Left lung (tissue), 10 donors: ENCODE results near the gene GCNT1. TPM values are rescaled to one million over a fixed set of nuclear protein-coding genes. Genes with fewer than 3 reads are reported as not detected.

ENCODE experiments used
- ATAC-seq: fragments of 200-7000 bp; cut with Tn5 transposase; one replicate; pipeline ENCODE4 v1.9.1; 2020; ENCODE audit warnings: moderate library complexity
- DNase-seq, 4 donors: peaks; one replicate each; pipeline ENCODE4 v3.0.0-alpha.2; 2013 to 2020
- H3K27ac ChIP-seq, 2 donors: fragments of 200-600 bp; sonication (generic) in 1 of 2; one replicate each; pipeline versions ENCODE4 v1.5.0 to v1.8.0; 2020 to 2021
- H3K27me3 ChIP-seq, 2 donors: fragments of 200-600 bp; sonication (generic) in 1 of 2; one replicate each; pipeline versions ENCODE4 v1.5.0 to v1.8.0; 2020 to 2021
- H3K36me3 ChIP-seq, 2 donors: fragments of 200-600 bp; sonication (generic) in 1 of 2; one replicate each; pipeline versions ENCODE4 v1.5.0 to v1.8.0; 2020 to 2021
- H3K4me1 ChIP-seq, 2 donors: fragments of 200-600 bp; one replicate each; pipeline ENCODE4 v1.8.0; 2021
- H3K4me3 ChIP-seq, 2 donors: fragments of 200-600 bp; sonication (generic) in 1 of 2; one replicate each; pipeline versions ENCODE4 v1.5.0 to v1.8.0; 2020 to 2021; ENCODE audit warnings: mild to moderate bottlenecking in 1 of 2
- H3K9me3 ChIP-seq, 2 donors: fragments of 200-600 bp; sonication (generic) in 1 of 2; one replicate each; pipeline versions ENCODE4 v1.5.0 to v1.8.0; 2020 to 2021
- intact Hi-C, 2 donors: fragments of 100-400 bp; cut with DNase I; formaldehyde crosslinking; loops; one replicate each; pipeline versions ENCODE4 v1.11.2 to v1.14.2; 2022
- polyA plus RNA-seq, 6 donors: library from polyadenylated mRNA; unstranded; fragments of 120-200 nt; gene quantifications; one replicate each; pipeline ENCODE4 v1.2.1, GENCODE V29; 2013; ENCODE audit not compliant: insufficient read length in 6 of 6
- total RNA-seq, 2 donors: library from RNA; stranded (reverse); fragmentation: NEBNext Ultra II Directional; extraction: Animal tissue kit (Norgen Biotek cat#: 25700); gene quantifications; one replicate each; pipeline ENCODE4 v1.2.1, GENCODE V29; 2021
- TF ChIP-seq, protein P1 (sequence below), 2 donors: fragments of 200-600 bp; sonication (generic) in 1 of 2; IDR thresholded peaks; one replicate each; pipeline versions ENCODE4 v1.5.0 to v1.8.0; 2021; ENCODE audit warnings: antibody characterized with exemption in 2 of 2
- donor health status: DM: no; HTN: yes; CAD: no.
- donor health status: DM: no; HTN: no; CAD: no.

GCNT1 gene
- total and polyA plus RNA-seq, 8 donors, result 4.6 to 17.0 (median 5.7) TPM

- Histone ChIP-seq H3K4me1 (no peaks in the 10 kb centered on the region), H3K9me3 (peaks cover 0 to 10% of the 10 kb centered on the region in 2 donors), H3K27ac (no peak overlapping the region), H3K36me3 (no peaks in the 10 kb centered on the region), H3K27me3 (no peaks in the 10 kb centered on the region), H3K4me3 (no peak overlapping the region)
- no peak for DNase-seq
- ATAC-seq, result no peak
- intact Hi-C loops, result no loop called here
- TF ChIP-seq, protein P1, sequence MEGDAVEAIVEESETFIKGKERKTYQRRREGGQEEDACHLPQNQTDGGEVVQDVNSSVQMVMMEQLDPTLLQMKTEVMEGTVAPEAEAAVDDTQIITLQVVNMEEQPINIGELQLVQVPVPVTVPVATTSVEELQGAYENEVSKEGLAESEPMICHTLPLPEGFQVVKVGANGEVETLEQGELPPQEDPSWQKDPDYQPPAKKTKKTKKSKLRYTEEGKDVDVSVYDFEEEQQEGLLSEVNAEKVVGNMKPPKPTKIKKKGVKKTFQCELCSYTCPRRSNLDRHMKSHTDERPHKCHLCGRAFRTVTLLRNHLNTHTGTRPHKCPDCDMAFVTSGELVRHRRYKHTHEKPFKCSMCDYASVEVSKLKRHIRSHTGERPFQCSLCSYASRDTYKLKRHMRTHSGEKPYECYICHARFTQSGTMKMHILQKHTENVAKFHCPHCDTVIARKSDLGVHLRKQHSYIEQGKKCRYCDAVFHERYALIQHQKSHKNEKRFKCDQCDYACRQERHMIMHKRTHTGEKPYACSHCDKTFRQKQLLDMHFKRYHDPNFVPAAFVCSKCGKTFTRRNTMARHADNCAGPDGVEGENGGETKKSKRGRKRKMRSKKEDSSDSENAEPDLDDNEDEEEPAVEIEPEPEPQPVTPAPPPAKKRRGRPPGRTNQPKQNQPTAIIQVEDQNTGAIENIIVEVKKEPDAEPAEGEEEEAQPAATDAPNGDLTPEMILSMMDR (IDR thresholded peaks at IDR 0.05), result no peak
Measured at GRCh38 chr9:76415154-76415553, 43.8 kb upstream of the GCNT1 start.

GRCh38 chr9:76415731-76416130 lies 43.3 kb upstream of the GCNT1 start:
- no peak overlapping the region for H3K27ac ChIP-seq
- no peaks in the 10 kb centered on the region for H3K36me3 ChIP-seq
- intact Hi-C loops, result no loop called here
- ATAC-seq (no peak), DNase-seq (no peak)
- H3K4me1 ChIP-seq, result no peaks in the 10 kb centered on the region
- TF ChIP-seq, protein P1 (IDR thresholded peaks at IDR 0.05), result no peak
- H3K27me3 ChIP-seq, result no peaks in the 10 kb centered on the region
- no peak overlapping the region for H3K4me3 ChIP-seq
- peaks cover 0 to 10% of the 10 kb centered on the region in 2 donors for H3K9me3 ChIP-seq

DNA sequence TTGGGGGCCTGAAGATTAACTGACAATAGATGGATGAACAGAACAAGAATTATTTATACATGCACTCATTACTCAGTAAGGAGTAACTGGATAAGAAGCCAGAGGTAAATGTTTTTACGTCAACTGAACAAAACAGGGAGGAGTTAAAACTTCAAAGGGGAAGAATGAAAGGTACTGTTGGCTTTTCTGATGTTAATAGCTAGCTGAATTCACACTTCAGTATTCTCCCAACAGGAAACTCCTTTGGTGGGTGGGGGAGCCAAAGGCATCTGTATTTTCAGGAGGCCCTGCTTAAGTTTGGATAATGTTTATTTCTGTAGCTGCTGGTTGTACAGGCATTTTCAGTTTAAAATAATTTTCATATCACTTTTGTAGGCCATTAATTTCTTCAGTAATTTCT lies 41.6 kb upstream of the GCNT1 start:
- Histone ChIP-seq H3K4me1 (no peaks in the 10 kb centered on the region), H3K9me3 (peaks cover 0 to 10% of the 10 kb centered on the region in 2 donors), H3K4me3 (no peak overlapping the region), H3K36me3 (no peaks in the 10 kb centered on the region), H3K27me3 (no peaks in the 10 kb centered on the region), H3K27ac (no peak overlapping the region)
- DNase-seq, result no peak
- intact Hi-C loops, result no loop called here
- TF ChIP-seq, protein P1 (IDR thresholded peaks at IDR 0.05), result no peak
- no peak for ATAC-seq

- Histone ChIP-seq H3K9me3 (no peaks in the 10 kb centered on the region), H3K27ac (no peak overlapping the region), H3K36me3 (no peaks in the 10 kb centered on the region), H3K27me3 (no peaks in the 10 kb centered on the region), H3K4me1 (no peaks in the 10 kb centered on the region), H3K4me3 (no peak overlapping the region)
- TF ChIP-seq, protein P1 (IDR thresholded peaks at IDR 0.05), result peak; percentile 44 to 55
- intact Hi-C loops, result no loop called here
- ATAC-seq (peak; percentile 74), DNase-seq (no peak)
Measured at GRCh38 chr9:76419782-76420380, 39.1 kb upstream of the GCNT1 start.

- TF ChIP-seq, protein P1 (IDR thresholded peaks at IDR 0.05), result no peak
- no peak overlapping the region for H3K27ac ChIP-seq
- no peaks in the 10 kb centered on the region for H3K9me3 ChIP-seq
- ATAC-seq (no peak), DNase-seq (no peak)
- intact Hi-C loops, result no loop called here
- H3K27me3 ChIP-seq, result no peaks in the 10 kb centered on the region
- H3K4me3 ChIP-seq, result no peak overlapping the region
- no peaks in the 10 kb centered on the region for H3K4me1 ChIP-seq
- H3K36me3 ChIP-seq, result no peaks in the 10 kb centered on the region
Measured at GRCh38 chr9:76423216-76424177, 35.5 kb upstream of the GCNT1 start.
